HFF-Myc (cell line): ENCODE data around the gene RPTOR.

Experiments
- DNase-seq: peaks from one replicate; pipeline ENCODE4 v3.0.0-alpha.2; 2011; ENCODE audit warnings: low read depth; ENCODE audit errors: extremely low read depth
- H3K4me3 ChIP-seq: replicated peaks from 2 replicates; pipeline ENCODE4 v1.5.1; 2011; ENCODE audit warnings: low read depth, mild to moderate bottlenecking, control low read depth, low read length
- TF ChIP-seq, protein P1 (sequence below): IDR thresholded peaks from 2 replicates; pipeline ENCODE4 v1.5.1; 2012; ENCODE audit warnings: mild to moderate bottlenecking, low read depth, low read length, control low read depth; ENCODE audit errors: missing control alignments

The RPTOR gene

DNA sequence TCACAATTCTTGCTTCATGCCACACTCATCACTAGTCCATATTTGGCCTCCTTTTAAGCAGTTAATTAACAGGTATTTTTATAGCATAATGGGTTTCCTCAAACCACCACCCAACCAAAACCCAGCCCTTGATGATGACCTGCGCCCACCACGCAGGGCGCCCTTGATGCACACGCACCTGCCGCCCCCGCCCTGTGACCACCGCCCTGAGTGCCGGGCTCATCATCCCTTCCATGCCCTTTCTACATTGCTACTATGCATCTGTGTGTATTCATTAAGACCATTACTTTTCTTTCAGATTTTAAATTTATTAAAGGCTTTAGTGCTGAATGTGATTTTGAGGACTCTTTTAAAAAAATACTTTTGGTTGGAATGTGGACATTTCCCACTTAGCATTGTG, 242.2 kb downstream of the RPTOR start:
- no peak overlapping the region for H3K4me3 ChIP-seq
- no peak for DNase-seq
- TF ChIP-seq, protein P1, sequence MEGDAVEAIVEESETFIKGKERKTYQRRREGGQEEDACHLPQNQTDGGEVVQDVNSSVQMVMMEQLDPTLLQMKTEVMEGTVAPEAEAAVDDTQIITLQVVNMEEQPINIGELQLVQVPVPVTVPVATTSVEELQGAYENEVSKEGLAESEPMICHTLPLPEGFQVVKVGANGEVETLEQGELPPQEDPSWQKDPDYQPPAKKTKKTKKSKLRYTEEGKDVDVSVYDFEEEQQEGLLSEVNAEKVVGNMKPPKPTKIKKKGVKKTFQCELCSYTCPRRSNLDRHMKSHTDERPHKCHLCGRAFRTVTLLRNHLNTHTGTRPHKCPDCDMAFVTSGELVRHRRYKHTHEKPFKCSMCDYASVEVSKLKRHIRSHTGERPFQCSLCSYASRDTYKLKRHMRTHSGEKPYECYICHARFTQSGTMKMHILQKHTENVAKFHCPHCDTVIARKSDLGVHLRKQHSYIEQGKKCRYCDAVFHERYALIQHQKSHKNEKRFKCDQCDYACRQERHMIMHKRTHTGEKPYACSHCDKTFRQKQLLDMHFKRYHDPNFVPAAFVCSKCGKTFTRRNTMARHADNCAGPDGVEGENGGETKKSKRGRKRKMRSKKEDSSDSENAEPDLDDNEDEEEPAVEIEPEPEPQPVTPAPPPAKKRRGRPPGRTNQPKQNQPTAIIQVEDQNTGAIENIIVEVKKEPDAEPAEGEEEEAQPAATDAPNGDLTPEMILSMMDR = no peak

- TF ChIP-seq, protein P1 = no peak
- DNase-seq = no peak
- H3K4me3 ChIP-seq = no peak overlapping the region
Measured at GRCh38 chr17:80787881-80788280, 243.2 kb downstream of the RPTOR start.

DNA sequence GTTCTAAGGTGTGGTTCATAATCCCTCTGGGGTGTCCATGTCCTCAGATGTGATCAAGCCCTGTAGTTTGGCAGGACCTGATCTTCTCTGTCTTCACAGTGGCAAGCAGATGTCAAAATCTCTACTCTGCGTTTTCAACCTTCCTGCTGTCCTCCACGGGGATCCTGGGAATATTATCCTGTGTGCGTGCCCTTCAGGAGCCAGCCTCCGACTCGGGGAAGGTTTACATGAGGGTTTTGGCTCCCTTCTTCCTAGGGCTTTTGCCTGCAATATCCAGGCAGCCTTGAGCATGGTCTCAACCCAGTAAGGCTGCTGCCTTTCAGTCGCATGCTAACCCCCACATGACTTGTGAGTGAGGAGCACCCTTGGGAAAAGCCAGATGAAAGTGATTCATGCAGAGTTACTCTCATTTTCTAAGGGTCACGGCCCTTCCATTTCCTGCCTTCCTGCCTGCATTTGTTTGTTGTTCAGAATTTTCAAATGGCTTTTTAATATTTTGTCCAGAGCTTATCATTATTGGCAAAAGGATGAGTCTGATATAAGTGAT, 244.8 kb downstream of the RPTOR start:
- no peak overlapping the region for H3K4me3 ChIP-seq
- peak; percentile 90 for DNase-seq

DNA sequence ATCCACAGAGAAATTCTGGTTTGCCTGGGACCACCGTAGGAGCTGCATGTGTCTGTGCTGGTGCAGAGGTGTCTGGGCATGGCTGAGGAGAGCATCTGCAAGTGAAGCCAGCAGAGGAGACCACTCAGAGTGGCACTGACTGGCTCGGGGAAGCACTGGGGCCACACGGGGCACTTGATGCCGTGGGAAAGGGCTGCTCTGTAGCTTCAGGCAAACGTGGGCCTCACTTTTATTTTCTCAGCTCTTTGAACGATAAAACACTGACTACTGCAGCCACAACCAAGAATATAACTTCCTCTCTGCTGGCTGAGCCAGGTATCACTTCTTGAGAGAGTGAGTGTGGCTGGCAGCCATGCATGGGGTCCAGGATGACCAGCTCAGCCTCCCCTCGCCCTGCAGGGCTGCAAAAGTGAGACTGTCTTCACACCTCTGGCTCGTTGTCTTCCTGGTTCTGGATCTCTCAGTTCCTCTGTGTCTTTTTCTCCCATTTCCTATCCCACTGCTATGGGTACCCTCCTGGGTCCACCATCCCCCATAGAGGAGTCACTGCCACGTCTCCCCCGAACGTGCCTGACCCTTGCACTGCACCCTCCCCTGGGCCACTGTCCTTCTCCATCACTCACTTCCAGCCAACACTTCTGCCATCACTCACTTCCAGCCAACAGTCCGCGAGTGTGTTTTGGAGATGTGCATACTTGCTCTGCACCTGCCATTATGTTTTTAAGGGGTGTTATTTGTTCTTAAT, 245.6 kb downstream of the RPTOR start:
- no peak overlapping the region for H3K4me3 ChIP-seq
- no peak for DNase-seq
- TF ChIP-seq, protein P1 = no peak

More for the DNA sequence above, 244.8 kb downstream of the RPTOR start:
- TF ChIP-seq, protein P1 = no peak

- no peak for DNase-seq
- H3K4me3 ChIP-seq = no peak overlapping the region
- TF ChIP-seq, protein P1 = no peak
Measured at GRCh38 chr17:80790981-80791742, 246.5 kb downstream of the RPTOR start.

DNA sequence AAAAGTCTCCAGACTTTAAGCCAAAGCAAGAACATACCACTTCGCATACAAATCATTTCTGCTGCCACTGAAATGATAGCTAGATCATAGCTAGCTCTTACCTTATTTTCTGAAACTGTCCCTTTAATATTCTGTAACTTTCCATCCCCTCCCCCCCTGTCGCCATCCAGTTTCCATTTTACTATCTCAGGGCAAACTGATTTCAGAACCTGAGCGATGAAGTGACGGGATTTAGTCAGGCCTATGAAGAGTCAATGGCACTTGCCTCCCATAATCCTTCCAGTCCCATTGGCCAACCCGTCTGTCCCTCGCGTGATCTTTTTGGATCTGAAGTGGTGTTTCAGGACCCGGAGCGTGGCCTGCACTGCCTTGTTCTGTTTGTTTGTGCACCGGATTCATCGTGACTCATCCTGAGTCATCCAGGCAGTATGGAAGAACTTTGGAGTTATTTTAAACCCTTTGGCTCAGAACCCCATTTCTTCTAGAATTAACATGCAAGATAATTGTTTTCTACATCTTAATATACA, 247.2 kb downstream of the RPTOR start:
- TF ChIP-seq, protein P1 = no peak

More for the DNA sequence above, 247.2 kb downstream of the RPTOR start:
- H3K4me3 ChIP-seq = no peak overlapping the region
- peak; percentile 94 for DNase-seq
